ENCODE measurements around the gene UTRN. TPM values are rescaled to one million over a fixed set of nuclear protein-coding genes. Genes with fewer than 3 reads are reported as not detected.
A peak's percentile ranks its signal among the peaks of the same experiment; 100 is the strongest.

UTRN gene
- total RNA-seq, 2 donors from 2014 or later, result 88.3 to 89.5 TPM

DNA sequence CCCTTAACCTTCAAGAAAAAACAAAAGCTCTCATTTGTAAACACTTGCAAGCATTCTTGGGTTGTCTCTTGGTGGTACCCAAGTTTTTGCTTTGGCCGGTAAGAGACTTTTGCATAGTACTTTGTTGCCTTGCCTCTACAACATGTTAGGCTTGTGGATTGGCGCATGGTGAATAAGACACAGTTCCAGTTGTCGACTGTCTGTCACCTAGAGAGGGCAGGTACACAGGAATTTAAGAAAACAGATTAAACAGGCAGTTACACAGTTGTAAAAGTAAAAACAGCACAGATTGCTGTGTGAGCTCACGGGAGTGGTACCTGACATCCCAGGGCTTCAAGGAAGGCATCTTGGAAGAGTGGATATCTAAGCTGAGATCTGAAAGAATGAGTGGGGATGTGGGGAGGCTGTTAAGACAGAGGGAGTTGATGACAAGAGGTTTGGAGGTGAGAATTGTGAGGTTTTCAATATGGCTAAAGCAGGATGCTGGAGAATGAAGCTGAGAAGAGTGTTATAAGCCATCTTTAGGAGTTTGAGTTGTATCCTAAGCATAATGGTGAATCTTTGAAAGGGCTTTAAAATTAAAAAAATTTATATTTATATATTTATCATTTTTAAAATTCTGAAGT lies 19.2 kb downstream of the UTRN start:
- intact Hi-C loops (cut with DNase I, micrococcal nuclease), result no loop called here
- ATAC-seq (no peak), DNase-seq (no peak)

DNA sequence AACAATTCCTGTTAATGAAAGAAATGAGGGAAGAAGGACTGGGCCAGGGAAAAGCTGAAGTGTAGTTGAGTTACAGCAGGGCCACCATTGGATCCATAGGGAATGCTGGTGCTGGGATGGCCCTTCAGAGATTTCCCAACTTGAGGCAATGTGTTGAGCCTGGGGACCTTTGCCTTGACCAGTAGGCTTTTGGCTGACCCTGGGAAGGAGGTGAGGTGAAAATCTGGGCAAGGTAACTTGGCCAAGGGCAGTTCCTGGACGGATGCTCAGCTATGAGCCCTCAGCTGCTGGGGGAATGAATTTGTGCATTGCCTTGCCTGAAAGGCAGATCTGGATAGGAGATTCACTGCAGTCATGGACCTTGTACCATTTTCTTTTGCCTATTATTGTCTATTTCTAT lies 20.4 kb downstream of the UTRN start:
- ATAC-seq, result no peak
- intact Hi-C loops (cut with DNase I, micrococcal nuclease), result no loop called here

DNA sequence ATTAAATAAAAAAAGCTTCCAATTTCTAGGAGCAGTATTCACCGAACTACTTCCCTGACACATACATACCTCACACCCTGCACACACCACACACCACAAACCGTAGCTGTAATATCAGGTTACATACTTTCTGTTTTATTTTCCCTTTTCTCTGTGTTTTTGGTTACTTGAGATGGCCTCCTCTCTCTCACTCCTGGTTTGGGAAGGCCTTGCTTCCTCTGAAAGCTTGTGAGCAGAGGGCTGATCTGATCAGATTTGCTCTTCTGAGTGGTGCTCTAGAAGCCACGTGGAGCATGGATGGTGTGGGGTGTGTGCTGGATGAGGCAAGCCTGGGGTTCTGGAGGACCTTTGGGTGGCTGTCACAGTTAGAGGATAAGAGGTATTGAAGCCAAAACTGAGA lies 20.9 kb downstream of the UTRN start:
- ATAC-seq (no peak), DNase-seq (no peak)
- intact Hi-C loops (cut with DNase I, micrococcal nuclease), result no loop called here

More for the DNA sequence above, 20.4 kb downstream of the UTRN start:
- no peak for DNase-seq

DNA sequence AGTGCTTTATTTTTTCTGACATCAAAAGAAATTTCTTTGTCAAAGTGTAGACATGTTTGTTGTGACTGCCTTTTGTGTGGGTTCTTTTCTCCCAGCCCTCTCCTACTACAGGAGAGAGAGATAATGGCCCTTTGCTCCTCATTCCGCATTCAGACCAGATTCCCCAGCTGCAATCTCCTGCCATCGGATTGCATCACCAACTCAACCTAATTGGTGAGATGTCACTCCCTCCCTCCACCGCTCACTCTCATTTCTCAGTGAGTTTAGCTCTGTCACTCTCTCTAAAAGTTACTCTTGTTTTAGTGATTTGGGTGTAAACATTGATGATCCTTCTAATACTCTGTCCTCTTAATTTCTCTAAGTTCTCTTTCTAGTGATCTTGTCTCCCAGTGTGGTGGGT lies 22.7 kb downstream of the UTRN start:
- no peak for ATAC-seq

DNA sequence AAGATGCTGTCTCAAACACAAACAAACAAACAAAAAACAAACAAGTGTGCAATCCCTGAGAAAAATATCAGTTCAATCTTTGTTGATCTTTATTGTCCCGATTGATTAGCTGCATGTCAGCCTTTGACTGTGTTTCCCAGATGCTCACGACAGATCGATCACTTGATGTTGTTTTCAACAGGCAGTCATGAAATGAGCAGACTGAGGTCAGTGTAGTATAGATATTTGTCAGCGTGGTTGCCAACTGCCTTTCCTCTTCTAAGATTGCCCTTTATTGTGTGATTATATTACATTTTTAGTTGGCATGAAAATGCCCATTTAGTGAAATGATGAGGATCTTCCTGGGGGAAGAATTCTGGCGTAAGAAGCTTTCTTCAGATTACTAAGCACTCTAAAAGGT lies 25.6 kb downstream of the UTRN start:
- ATAC-seq (no peak), DNase-seq (no peak)
- intact Hi-C loops (cut with DNase I, micrococcal nuclease), result no loop called here

More for the DNA sequence above, 22.7 kb downstream of the UTRN start:
- no peak for DNase-seq
- intact Hi-C loops (cut with DNase I, micrococcal nuclease), result no loop called here

DNA sequence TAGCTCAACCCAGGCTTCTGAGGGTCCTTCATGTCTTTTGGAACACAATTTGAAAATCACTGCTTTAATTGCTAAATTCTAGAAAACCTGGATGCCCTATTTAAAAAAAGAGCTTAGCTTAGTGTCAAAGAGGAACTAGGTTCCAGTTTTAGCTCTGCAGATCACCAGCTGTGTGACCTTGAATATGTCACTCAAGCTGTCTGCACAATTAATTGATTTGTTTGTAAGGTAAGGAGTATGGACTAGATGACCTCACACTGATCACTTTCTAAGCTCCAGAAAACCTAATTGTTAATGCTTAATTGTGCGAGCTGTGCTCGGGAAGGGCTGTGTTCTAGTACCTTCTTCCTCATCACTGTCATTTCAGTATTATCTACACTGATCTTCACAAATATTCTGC lies 26.2 kb downstream of the UTRN start:
- intact Hi-C loops (cut with DNase I, micrococcal nuclease), result no loop called here
- ATAC-seq, result no peak
- DNase-seq, result no peak

DNA sequence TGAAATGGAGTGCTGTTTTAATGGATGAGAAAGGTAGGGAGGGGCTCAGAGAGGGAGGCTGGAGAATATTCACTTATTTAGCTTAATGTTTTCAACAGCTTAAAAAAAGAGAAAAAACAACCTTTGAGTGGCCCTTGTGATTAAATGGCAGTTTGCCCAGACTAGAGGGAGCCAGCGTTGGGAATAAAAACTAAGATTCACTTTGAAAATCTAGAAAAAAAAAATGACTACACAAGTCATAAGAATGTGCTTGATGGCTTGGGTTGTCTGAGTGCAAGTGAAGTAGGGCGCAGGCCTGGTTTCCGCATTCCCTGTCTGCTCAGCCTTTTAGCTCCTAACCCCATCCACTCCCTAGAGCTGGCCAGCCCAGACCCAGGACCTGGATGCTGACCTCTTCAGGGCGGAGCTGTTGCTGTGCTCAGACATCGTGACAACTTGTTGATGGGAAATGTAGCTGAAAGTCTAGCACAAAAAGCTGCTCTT lies 28.9 kb downstream of the UTRN start:
- DNase-seq (no peak), ATAC-seq (no peak)
- intact Hi-C loops (cut with DNase I, micrococcal nuclease), result no loop called here

DNA sequence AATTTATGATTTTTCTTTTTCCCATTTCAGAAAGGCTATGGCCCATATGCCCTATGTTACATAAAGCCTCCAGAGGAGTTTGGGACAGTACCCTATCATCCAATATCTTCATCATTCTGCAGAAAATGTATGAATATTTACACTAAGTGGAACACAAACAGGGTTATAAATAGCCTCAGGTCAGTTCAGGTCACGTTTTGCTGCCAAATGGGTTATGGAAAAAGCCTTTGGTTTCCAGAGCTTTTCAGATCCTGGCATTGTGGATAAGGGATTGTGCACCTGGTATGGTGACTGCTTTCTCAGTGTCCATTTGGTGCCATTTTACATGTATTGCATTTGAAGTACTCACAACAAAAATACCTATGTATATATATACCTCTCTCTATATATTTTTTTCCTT lies 29.4 kb downstream of the UTRN start:
- no peak for ATAC-seq
- intact Hi-C loops (cut with DNase I, micrococcal nuclease), result no loop called here
- no peak for DNase-seq

DNA sequence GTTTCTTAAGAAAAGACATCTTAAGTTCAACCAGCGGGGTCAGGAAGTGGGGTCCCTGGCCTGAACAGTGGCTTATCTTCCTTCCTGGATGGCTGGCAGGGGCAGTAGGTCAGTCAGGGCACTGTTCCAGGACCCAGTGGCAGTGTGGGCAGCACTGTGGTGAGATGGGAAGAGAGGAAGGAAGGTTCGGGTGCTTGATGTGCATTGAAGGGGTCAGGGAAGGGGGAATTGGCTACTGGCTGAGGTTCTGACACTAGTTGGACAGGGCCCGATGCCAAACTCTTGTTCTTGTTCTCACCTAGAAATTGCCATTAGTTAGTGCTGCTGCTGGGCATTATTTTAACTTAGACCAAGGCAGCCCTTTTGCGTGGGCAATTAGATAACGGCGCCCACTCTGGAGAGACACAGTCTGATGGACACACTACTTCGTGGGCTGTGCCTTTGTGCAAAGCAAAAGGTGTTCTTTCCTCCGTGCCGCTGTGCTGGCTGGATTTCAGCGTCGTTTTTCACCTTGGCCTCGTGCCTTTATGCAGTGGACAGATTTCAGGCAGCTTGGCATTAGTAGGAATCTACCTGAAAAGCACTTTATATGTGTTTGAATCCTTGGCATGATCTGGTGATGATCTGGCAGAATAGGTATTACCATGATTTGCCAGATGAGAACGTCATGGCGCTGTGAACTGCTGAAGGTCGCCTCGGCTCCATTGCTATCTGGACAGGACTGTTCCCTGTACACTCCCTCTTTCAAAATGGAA lies 30.3 kb downstream of the UTRN start:
- DNase-seq, result no peak
- intact Hi-C loops (cut with DNase I, micrococcal nuclease), result no loop called here
- ATAC-seq, result no peak

DNA sequence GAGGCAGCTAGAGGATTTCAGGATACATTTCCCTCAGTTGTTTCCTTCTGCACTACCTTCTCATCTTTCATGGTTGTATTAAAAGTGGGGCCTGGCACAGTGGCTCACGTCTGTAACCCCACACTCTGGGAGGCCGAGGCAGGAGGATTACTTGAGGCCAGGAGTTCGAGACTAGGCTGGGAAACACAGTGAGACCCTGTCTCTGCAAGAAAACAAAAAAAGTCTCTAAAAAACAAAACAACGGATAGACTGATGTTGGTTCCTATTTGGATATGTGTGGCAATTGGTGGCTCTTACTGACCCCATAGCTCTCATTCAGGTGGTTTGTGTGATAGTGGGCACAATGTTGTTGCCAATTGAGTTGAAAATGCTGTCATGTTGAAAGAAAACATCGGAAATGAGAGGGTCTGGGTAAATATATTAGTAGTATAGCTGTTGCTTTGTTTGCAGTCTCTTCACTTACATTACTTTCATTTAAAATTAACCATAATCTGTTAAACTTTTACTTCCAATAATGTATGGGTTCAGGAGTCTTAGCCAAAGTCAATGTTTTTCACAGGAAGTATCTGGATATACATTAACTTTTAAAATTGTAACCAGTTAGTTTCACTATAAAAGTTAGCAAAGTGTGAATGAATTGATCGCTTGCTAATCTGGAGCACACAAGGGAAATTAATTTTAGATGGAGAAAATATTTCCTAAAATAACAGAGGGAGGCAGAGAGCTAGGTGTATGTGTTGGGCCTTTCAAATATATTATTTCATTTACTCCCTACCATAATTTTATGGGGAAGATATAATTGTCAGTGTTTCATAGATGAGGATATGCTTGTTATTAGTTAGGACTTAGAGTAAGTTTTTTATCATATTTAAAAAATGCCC lies 31.1 kb downstream of the UTRN start:
- no peak for DNase-seq
- peak; percentile 48 for ATAC-seq
- intact Hi-C loops (cut with DNase I, micrococcal nuclease), result no loop called here

DNA sequence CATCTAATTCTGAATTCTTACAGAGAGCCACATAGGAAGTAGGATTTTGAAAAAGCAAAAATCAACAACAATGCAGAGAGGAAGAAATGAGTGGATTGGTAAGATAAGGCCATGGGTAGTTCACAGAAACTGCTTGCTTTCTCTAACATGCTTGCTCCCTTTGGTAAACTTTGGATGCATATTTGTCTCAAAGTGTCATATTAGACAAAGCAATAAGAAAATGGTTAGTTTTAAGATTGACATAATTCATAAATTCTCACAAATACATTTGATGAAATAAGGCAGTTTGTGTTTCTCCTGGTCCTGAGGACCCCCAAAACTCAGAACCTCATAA lies 31.7 kb downstream of the UTRN start:
- intact Hi-C loops (cut with DNase I, micrococcal nuclease), result no loop called here
- ATAC-seq (no peak), DNase-seq (no peak)

DNA sequence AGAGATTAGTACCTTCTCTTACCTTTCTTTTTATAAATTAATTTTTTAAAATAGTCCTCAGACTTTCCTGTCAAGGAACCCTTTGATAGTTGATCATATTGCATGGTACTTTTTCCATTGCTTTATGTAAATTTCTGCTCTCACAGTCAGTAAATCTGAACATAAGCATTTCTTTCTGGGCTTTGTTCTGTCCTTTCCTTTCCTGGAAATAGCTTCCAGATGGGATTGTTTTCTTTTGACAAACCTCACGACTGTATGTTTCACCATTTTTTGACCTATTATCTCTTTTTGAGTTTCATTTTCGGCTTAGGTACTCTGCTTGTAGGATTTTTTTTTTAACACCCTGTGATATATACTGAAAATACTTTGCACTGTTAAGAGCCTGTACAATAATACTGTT lies 32.6 kb downstream of the UTRN start:
- intact Hi-C loops (cut with DNase I, micrococcal nuclease), result no loop called here
- no peak for ATAC-seq
- DNase-seq, result no peak

DNA sequence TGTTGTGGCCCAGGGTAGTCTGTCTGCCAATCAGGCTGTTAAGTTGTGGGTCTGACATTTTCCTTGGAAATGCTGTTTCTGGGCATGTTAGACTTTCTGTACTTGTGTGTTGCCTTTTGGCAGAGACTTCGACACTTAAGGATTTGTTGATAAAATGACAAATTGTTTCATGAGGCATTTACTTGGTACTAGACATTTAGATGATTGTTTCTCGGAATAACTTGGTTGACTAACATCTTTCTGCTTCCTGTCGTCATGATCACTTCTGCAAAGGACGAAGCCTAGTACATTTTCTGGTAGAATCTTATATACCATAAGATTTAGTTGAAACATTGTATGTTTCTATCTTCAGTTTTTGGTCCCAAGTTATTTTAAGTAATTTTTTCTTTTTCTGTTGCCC lies 34.1 kb downstream of the UTRN start:
- ATAC-seq, result no peak
- intact Hi-C loops (cut with DNase I, micrococcal nuclease), result no loop called here
- no peak for DNase-seq

DNA sequence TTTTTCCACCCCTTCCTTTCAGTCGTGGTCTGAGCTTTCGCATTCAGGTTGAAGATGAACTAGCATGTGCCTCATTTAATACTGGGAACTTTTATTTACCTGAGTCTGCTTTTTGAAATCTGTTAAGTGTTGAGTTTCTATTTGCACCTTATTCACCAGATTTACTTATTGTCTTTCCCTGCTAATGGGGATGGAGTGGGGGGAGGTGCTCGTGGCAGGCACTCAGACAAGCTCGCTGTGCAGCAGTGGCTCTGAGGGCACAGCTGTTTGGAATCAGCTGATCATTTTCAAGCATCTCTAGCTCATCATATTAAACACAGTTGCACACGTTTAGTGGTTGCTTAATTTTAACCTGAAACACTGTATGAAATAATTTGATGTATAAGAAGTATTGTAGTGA lies 35.6 kb downstream of the UTRN start:
- no peak for DNase-seq
- no peak for ATAC-seq
- intact Hi-C loops (cut with DNase I, micrococcal nuclease), result no loop called here

DNA sequence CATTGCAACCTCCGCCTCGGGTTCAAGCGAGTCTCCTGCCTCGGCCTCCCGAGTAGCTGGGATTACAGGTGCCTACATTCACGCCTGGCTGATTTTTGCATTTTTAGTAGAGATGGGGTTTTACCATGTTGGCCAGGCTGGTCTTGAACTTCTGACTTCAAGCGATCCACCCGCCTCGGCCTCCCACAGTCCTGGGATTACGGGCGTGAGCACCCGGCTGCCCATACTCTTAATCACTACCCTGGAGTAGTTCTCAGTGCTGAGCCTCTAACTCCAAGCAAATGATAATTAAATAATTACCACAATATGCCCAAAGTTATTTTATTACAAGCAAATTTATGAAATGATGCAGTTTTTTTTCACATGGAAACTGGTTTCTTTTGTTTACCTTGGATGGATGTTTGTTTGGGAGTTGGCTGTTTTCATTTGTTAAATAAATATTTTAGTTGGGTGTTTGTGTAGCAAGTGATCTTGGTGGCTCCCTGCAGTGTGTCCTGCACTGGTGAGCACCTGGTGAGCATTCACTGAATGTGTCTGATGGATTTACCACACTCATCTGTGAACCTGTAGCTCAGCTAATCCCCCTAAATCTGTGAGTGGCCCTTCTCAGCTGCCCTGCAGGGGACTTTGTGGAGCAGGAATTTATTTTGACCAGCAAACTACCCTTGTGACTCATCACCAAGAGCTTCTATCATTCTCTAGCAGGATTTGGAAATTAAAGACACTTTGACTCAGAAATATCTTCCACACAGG lies 36.9 kb downstream of the UTRN start:
- DNase-seq (no peak), ATAC-seq (no peak)
- intact Hi-C loops (cut with DNase I, micrococcal nuclease), result no loop called here

DNA sequence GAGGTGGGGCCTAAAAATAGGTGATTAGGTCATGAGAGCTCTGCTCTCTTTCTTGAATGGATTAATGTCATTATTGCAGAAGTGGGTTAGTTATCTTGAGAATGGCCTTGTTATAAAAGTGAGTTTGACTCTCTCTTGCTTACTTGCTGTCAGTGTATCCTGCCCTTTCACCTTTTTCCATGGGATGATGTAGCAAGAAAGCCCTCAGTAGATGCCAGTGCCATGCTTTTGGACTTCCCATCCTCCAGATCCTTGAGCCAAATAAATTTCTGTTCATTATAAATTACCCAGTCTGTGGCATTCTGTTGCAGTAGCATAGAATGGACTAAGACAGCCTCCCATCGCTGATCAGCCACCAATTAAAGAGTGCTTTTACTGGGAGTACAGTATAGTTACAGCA lies 40.1 kb downstream of the UTRN start:
- intact Hi-C loops (cut with DNase I, micrococcal nuclease), result no loop called here
- DNase-seq (no peak), ATAC-seq (no peak)

DNA sequence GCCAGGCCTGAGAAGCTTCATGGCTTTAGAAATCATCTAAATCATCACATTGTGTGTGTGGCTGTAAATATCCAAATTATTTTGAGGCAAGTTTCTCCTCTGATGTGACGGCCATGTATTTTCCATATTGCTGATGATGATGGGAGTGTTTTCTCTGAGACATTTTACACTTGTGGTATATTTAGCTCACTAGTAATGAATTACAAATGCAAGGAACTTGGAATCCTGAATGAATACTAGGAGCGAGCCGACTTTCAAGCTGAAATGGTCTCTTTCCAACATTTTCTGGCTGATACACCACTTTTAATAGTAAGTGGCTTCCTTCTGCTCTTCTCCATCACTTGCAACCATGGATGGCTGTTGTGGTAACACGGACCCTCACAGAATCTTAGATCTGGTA lies 41.3 kb downstream of the UTRN start:
- DNase-seq (no peak), ATAC-seq (no peak)
- intact Hi-C loops (cut with DNase I, micrococcal nuclease), result no loop called here

DNA sequence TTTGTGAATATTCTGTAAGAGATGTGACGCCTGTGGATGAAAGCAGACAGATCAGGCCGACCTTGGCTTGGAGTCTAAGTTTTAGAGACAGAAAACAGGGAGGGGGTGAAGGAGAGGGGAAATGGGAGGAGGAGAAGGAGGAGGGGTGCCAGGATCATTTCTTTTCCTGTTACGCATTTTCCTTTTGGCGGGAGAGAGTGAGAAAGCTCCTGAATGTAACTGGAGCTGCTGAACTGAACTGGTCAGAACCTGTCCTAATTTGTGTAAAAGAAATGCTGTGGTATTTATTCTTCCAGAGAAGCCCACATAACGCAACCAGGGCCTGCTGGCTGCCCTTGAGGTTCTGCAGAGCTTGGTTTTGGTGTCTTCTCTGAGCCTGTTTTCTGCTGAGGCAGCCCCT lies 41.9 kb downstream of the UTRN start:
- intact Hi-C loops (cut with DNase I, micrococcal nuclease), result no loop called here
- DNase-seq (no peak), ATAC-seq (no peak)
